ENCODE results near the gene PRPF8.
"Not testable (repeated sequence)": the region's sequence is repeated elsewhere in the genome, so short reads cannot be mapped to it uniquely, and the experiment has no call there.

The PRPF8 gene

DNA sequence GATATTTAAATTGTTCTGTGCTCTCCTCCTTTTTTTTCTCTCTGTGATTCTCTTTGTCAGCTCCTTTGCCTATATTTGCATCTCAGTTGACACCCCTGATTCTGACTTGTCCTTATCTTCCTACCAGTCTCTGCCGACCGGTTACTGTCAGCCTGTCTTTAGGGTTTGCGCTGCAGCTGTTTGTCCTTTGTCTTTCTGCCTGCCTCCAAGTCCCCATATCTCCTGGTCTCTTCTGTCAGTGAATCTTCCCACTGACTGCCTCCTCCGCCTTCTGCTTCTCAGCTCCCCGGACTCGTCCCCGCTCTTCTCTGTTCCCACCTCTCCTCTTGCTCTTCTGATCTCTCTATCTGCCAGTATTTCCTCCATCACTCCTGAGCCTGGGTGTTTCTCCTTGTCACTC lies 20.3 kb upstream of the PRPF8 start:
- Histone ChIP-seq H3K9me3 (ENCODE audit: control insufficient read depth, low read length) (no peaks in the 10 kb centered on the region), H3K4me2 (ENCODE audit: low read length, poor library complexity, severe bottlenecking) (no peak overlapping the region), H2BK15ac (ENCODE audit: low read depth, poor library complexity, severe bottlenecking) (no peak overlapping the region), H3K27ac (ENCODE audit: low read length, poor library complexity, severe bottlenecking) (no peak overlapping the region), H3K9ac (ENCODE audit: low read length) (no peak overlapping the region), H4K8ac (ENCODE audit: low read length) (no peak overlapping the region), H2BK12ac (ENCODE audit: low read length in 2 of 2) (no peak overlapping the region), H2BK5ac (ENCODE audit: low read depth, low read length, poor library complexity, severe bottlenecking) (no peak overlapping the region), H3K18ac (ENCODE audit: low read depth in 1 of 2, low read length in 2 of 2) (no peak overlapping the region), H3K4ac (ENCODE audit: low read depth in 1 of 2, low read length in 2 of 2) (no peak overlapping the region), H3K4me3 (ENCODE audit: insufficient read depth in 1 of 2, low read depth in 1 of 2, low read length in 2 of 2) (no peak overlapping the region), H3K27me3 (ENCODE audit: control insufficient read depth in 1 of 2, insufficient read depth in 1 of 2, low read length in 2 of 2) (no peaks in the 10 kb centered on the region), H3K79me1 (replicated peaks; ENCODE audit: low read length, poor library complexity, severe bottlenecking) (no peaks in the 10 kb centered on the region), H3K4me1 (ENCODE audit: control insufficient read depth, insufficient read depth, low read depth, low read length) (peaks cover 9% of the 10 kb centered on the region), H3K36me3 (ENCODE audit: control insufficient read depth in 1 of 2, insufficient read depth in 2 of 2, low read depth in 1 of 2, low read length in 2 of 2) (peaks cover 5 to 14% of the 10 kb centered on the region in 2 experiments), H2BK120ac (ENCODE audit: low read depth, low read length) (no peak overlapping the region), H2AFZ (ENCODE audit: low read depth, low read length) (no peak overlapping the region), H4K91ac (ENCODE audit: low read length) (no peak overlapping the region), H3K14ac (ENCODE audit: low read length in 2 of 2) (no peak overlapping the region), H2AK5ac (ENCODE audit: low read length, severe bottlenecking) (no peak overlapping the region), H3K23ac (ENCODE audit: low read length in 2 of 2) (no peak overlapping the region)
- DNase-seq: no peak
- 88% methylated on average over 7 of the region's 7 CpGs for WGBS

DNA sequence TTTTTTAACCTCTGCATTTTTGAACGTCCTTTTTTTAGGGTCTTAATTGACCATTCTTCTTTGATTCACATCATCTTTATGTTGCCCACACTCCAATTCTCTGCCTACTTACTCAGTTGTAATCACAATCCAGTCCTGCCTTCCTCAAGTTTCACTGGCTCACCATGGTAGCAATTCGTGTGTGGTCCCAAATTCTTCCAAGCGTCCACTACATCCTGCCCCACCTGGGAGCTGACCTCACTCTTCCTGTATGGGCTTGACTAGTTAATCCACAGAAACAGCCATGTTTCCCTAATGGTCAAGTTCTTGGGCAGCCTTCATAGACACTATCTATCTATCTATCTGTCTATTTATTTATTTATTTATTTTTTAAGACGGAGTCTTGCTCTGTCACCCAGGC lies 18.4 kb upstream of the PRPF8 start:
- Histone ChIP-seq H3K23ac (ENCODE audit: low read length in 2 of 2) (no peak overlapping the region), H3K27ac (ENCODE audit: low read length, poor library complexity, severe bottlenecking) (no peak overlapping the region), H3K79me1 (replicated peaks; ENCODE audit: low read length, poor library complexity, severe bottlenecking) (no peaks in the 10 kb centered on the region), H2BK15ac (ENCODE audit: low read depth, poor library complexity, severe bottlenecking) (no peak overlapping the region), H4K8ac (ENCODE audit: low read length) (no peak overlapping the region), H3K9ac (ENCODE audit: low read length) (no peak overlapping the region), H3K4me1 (ENCODE audit: control insufficient read depth, insufficient read depth, low read depth, low read length) (peaks cover under 1% of the 10 kb centered on the region), H3K36me3 (ENCODE audit: control insufficient read depth in 1 of 2, insufficient read depth in 2 of 2, low read depth in 1 of 2, low read length in 2 of 2) (peaks cover 5 to 8% of the 10 kb centered on the region in 2 experiments), H3K4ac (ENCODE audit: low read depth in 1 of 2, low read length in 2 of 2) (no peak overlapping the region), H3K9me3 (ENCODE audit: control insufficient read depth, low read length) (no peaks in the 10 kb centered on the region), H3K4me3 (ENCODE audit: insufficient read depth in 1 of 2, low read depth in 1 of 2, low read length in 2 of 2) (no peak overlapping the region), H3K27me3 (ENCODE audit: control insufficient read depth in 1 of 2, insufficient read depth in 1 of 2, low read length in 2 of 2) (no peaks in the 10 kb centered on the region), H2BK5ac (ENCODE audit: low read depth, low read length, poor library complexity, severe bottlenecking) (no peak overlapping the region), H3K18ac (ENCODE audit: low read depth in 1 of 2, low read length in 2 of 2) (peak overlapping the region in 1 of 2 experiments; percentile 24), H4K91ac (ENCODE audit: low read length) (no peak overlapping the region), H3K14ac (ENCODE audit: low read length in 2 of 2) (no peak overlapping the region), H2AFZ (ENCODE audit: low read depth, low read length) (no peak overlapping the region), H2BK12ac (ENCODE audit: low read length in 2 of 2) (no peak overlapping the region), H3K4me2 (ENCODE audit: low read length, poor library complexity, severe bottlenecking) (no peak overlapping the region), H2AK5ac (ENCODE audit: low read length, severe bottlenecking) (no peak overlapping the region), H2BK120ac (ENCODE audit: low read depth, low read length) (no peak overlapping the region)
- 59% methylated on average over 3 of the region's 4 CpGs for WGBS
- no peak for DNase-seq

DNA sequence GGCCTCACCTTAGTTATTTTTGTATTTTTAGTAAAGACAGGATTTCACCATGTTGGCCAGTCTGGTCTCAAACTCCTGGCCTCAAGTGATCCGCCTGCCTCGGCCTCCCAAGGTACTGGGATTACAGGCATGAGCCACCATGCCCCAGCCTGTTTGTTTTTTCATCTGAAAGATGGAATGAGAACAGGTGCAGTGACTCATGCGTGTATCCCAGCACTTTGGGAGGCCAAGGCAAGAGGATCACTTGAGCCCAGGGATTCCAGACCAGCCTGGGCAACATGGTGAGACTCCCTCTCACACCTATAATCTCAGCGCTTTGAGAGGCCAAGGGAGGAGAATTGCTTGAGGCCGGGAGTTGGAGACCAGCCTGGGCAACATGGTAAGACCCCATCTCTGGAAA lies 15.2 kb upstream of the PRPF8 start:
- H3K9ac ChIP-seq (ENCODE audit: low read length); H2BK5ac ChIP-seq (ENCODE audit: low read depth, low read length, poor library complexity, severe bottlenecking); H3K23ac ChIP-seq (ENCODE audit: low read length in 2 of 2); H3K14ac ChIP-seq (ENCODE audit: low read length in 2 of 2); H3K36me3 ChIP-seq (ENCODE audit: control insufficient read depth in 1 of 2, insufficient read depth in 2 of 2, low read depth in 1 of 2, low read length in 2 of 2); H2AK5ac ChIP-seq (ENCODE audit: low read length, severe bottlenecking); H3K4me3 ChIP-seq (ENCODE audit: insufficient read depth in 1 of 2, low read depth in 1 of 2, low read length in 2 of 2); H3K4ac ChIP-seq (ENCODE audit: low read depth in 1 of 2, low read length in 2 of 2); H3K9me3 ChIP-seq (ENCODE audit: control insufficient read depth, low read length); H3K4me1 ChIP-seq (ENCODE audit: control insufficient read depth, insufficient read depth, low read depth, low read length); H3K27ac ChIP-seq (ENCODE audit: low read length, poor library complexity, severe bottlenecking); DNase-seq; H2AFZ ChIP-seq (ENCODE audit: low read depth, low read length); H3K79me1 ChIP-seq (replicated peaks; ENCODE audit: low read length, poor library complexity, severe bottlenecking); H3K18ac ChIP-seq (ENCODE audit: low read depth in 1 of 2, low read length in 2 of 2); H3K27me3 ChIP-seq (ENCODE audit: control insufficient read depth in 1 of 2, insufficient read depth in 1 of 2, low read length in 2 of 2); H2BK12ac ChIP-seq (ENCODE audit: low read length in 2 of 2); H3K4me2 ChIP-seq (ENCODE audit: low read length, poor library complexity, severe bottlenecking); H4K8ac ChIP-seq (ENCODE audit: low read length); H4K91ac ChIP-seq (ENCODE audit: low read length); H2BK15ac ChIP-seq (ENCODE audit: low read depth, poor library complexity, severe bottlenecking); H2BK120ac ChIP-seq (ENCODE audit: low read depth, low read length): not testable (repeated sequence)
- WGBS: 96% methylated on average over 5 of the region's 5 CpGs

DNA sequence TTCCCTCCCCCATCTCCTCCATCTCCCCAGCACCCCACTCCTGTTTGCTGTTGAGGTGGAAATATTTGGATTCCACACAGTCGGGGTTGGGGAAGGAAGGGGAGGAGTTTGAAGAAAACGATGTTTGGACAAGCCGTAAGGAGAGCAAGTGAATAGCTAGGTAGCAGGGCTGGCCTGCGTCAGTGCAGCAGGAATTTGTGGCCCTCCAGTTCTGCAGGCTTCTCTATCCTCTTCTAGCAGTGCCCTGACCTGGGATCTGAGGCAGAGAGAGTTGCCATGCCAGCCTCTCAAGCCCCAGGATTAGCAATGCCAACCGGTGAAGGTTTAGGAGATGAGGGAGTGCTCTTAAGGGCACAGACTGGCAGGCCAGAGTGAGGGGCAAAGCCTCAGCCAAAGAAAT lies 13.0 kb upstream of the PRPF8 start:
- Histone ChIP-seq H3K27me3 (ENCODE audit: control insufficient read depth in 1 of 2, insufficient read depth in 1 of 2, low read length in 2 of 2) (no peaks in the 10 kb centered on the region), H2AFZ (ENCODE audit: low read depth, low read length) (peak overlapping the region; percentile 51), H2BK15ac (ENCODE audit: low read depth, poor library complexity, severe bottlenecking) (no peak overlapping the region), H3K4ac (ENCODE audit: low read depth in 1 of 2, low read length in 2 of 2) (no peak overlapping the region), H4K91ac (ENCODE audit: low read length) (no peak overlapping the region), H3K4me1 (ENCODE audit: control insufficient read depth, insufficient read depth, low read depth, low read length) (no peaks in the 10 kb centered on the region), H3K4me3 (ENCODE audit: insufficient read depth in 1 of 2, low read depth in 1 of 2, low read length in 2 of 2) (no peak overlapping the region), H4K8ac (ENCODE audit: low read length) (no peak overlapping the region), H3K23ac (ENCODE audit: low read length in 2 of 2) (no peak overlapping the region), H3K9me3 (ENCODE audit: control insufficient read depth, low read length) (no peaks in the 10 kb centered on the region), H3K18ac (ENCODE audit: low read depth in 1 of 2, low read length in 2 of 2) (no peak overlapping the region), H3K79me1 (replicated peaks; ENCODE audit: low read length, poor library complexity, severe bottlenecking) (no peaks in the 10 kb centered on the region), H2AK5ac (ENCODE audit: low read length, severe bottlenecking) (no peak overlapping the region), H2BK5ac (ENCODE audit: low read depth, low read length, poor library complexity, severe bottlenecking) (no peak overlapping the region), H3K14ac (ENCODE audit: low read length in 2 of 2) (no peak overlapping the region), H3K27ac (ENCODE audit: low read length, poor library complexity, severe bottlenecking) (no peak overlapping the region), H2BK12ac (ENCODE audit: low read length in 2 of 2) (no peak overlapping the region), H2BK120ac (ENCODE audit: low read depth, low read length) (no peak overlapping the region), H3K36me3 (ENCODE audit: control insufficient read depth in 1 of 2, insufficient read depth in 2 of 2, low read depth in 1 of 2, low read length in 2 of 2) (no peaks in the 10 kb centered on the region), H3K4me2 (ENCODE audit: low read length, poor library complexity, severe bottlenecking) (no peak overlapping the region), H3K9ac (ENCODE audit: low read length) (no peak overlapping the region)
- WGBS: 55% methylated on average over 5 of the region's 5 CpGs
- DNase-seq: no peak
